Mesodermal cell (in vitro differentiated cells): ENCODE data around the gene STAG2.

ENCODE experiments used
- H3K27ac ChIP-seq: 2 replicates; pipeline ENCODE4 v1.7.0; 2013; ENCODE audit warnings: mild to moderate bottlenecking, low read depth, low read length, moderate library complexity; ENCODE audit not compliant: severe bottlenecking
- H3K36me3 ChIP-seq: 2 replicates; pipeline ENCODE4 v1.7.1; 2013; ENCODE audit warnings: mild to moderate bottlenecking, low read length, moderate library complexity; ENCODE audit not compliant: control insufficient read depth, insufficient read depth
- H3K4me1 ChIP-seq: one replicate; pipeline ENCODE4 v1.7.1; 2013; ENCODE audit warnings: mild to moderate bottlenecking, low read length; ENCODE audit not compliant: insufficient read depth, control insufficient read depth, poor library complexity, severe bottlenecking
- H3K4me3 ChIP-seq: 2 replicates; pipeline ENCODE4 v1.7.0; 2013; ENCODE audit warnings: low read length, control low read depth, mild to moderate bottlenecking; ENCODE audit not compliant: insufficient read depth, poor library complexity, severe bottlenecking; ENCODE audit errors: extremely low read depth
- H3K9me3 ChIP-seq: 2 replicates; pipeline ENCODE4 v1.7.1; 2013; ENCODE audit warnings: mild to moderate bottlenecking, low read length, moderate library complexity; ENCODE audit not compliant: control insufficient read depth
- WGBS, 2 experiments: methylation state at CpG; one replicate each; pipeline ENCODE4 v1.1.5; 2013; ENCODE audit warnings: missing lambda C conversion rate in 2 of 2; ENCODE audit not compliant: insufficient coverage in 2 of 2; 5-methylcytosine and 5-hydroxymethylcytosine counted together

STAG2 gene

GRCh38 chrX:123975180-123975579 is 13.7 kb downstream of the STAG2 start:
- no peaks in the 10 kb centered on the region for H3K9me3 ChIP-seq
- no peaks in the 10 kb centered on the region for H3K36me3 ChIP-seq
- H3K4me3 ChIP-seq: no peak overlapping the region
- no peaks in the 10 kb centered on the region for H3K4me1 ChIP-seq
- WGBS, 2 experiments: 97% methylated on average over 5 of the region's 6 CpGs; no CpG with 5 or more reads in 1 of the 2 experiments
- H3K27ac ChIP-seq: no peak overlapping the region

- H3K27ac ChIP-seq: no peak overlapping the region
- no CpG with 5 or more reads among the region's 1 CpG for WGBS, 2 experiments
- H3K36me3 ChIP-seq: no peaks in the 10 kb centered on the region
- H3K4me3 ChIP-seq: no peak overlapping the region
- no peaks in the 10 kb centered on the region for H3K9me3 ChIP-seq
- no peaks in the 10 kb centered on the region for H3K4me1 ChIP-seq
Measured at GRCh38 chrX:123976706-123977316, 15.3 kb downstream of the STAG2 start.

- Histone ChIP-seq H3K27ac (no peak overlapping the region), H3K4me3 (no peak overlapping the region), H3K9me3 (no peaks in the 10 kb centered on the region), H3K4me1 (no peaks in the 10 kb centered on the region), H3K36me3 (no peaks in the 10 kb centered on the region)
- WGBS, 2 experiments: 83% methylated on average over 1 of the region's 3 CpGs; no CpG with 5 or more reads in 1 of the 2 experiments
Measured at GRCh38 chrX:123983240-123983639, 21.7 kb downstream of the STAG2 start.

- Histone ChIP-seq H3K9me3 (no peaks in the 10 kb centered on the region), H3K36me3 (peaks cover 7% of the 10 kb centered on the region), H3K4me1 (no peaks in the 10 kb centered on the region), H3K4me3 (no peak overlapping the region), H3K27ac (no peak overlapping the region)
- no CpG with 5 or more reads among the region's 2 CpGs for WGBS, 2 experiments
Measured at GRCh38 chrX:123986377-123986776, 24.9 kb downstream of the STAG2 start.

- H3K27ac ChIP-seq: no peak overlapping the region
- H3K36me3 ChIP-seq: peaks cover 7% of the 10 kb centered on the region
- WGBS, 2 experiments: no CpG with 5 or more reads among the region's 1 CpG
- H3K9me3 ChIP-seq: no peaks in the 10 kb centered on the region
- no peaks in the 10 kb centered on the region for H3K4me1 ChIP-seq
- H3K4me3 ChIP-seq: no peak overlapping the region
Measured at GRCh38 chrX:123988423-123989111, 27.1 kb downstream of the STAG2 start.

GRCh38 chrX:123989235-123989634 is 27.7 kb downstream of the STAG2 start:
- H3K4me3 ChIP-seq: no peak overlapping the region
- peaks cover 7% of the 10 kb centered on the region for H3K36me3 ChIP-seq
- no peak overlapping the region for H3K27ac ChIP-seq
- no CpG with 5 or more reads among the region's 1 CpG for WGBS, 2 experiments
- H3K9me3 ChIP-seq: no peaks in the 10 kb centered on the region
- H3K4me1 ChIP-seq: no peaks in the 10 kb centered on the region

GRCh38 chrX:123990169-123990568 is 28.7 kb downstream of the STAG2 start:
- WGBS, 2 experiments: no CpG with 5 or more reads among the region's 2 CpGs
- H3K4me1 ChIP-seq: no peaks in the 10 kb centered on the region
- H3K36me3 ChIP-seq: peaks cover 7% of the 10 kb centered on the region
- no peaks in the 10 kb centered on the region for H3K9me3 ChIP-seq
- H3K27ac ChIP-seq: no peak overlapping the region
- no peak overlapping the region for H3K4me3 ChIP-seq

GRCh38 chrX:123990602-123991001 is 29.1 kb downstream of the STAG2 start:
- WGBS, 2 experiments: no CpG with 5 or more reads among the region's 3 CpGs
- H3K4me3 ChIP-seq: no peak overlapping the region
- no peaks in the 10 kb centered on the region for H3K4me1 ChIP-seq
- H3K27ac ChIP-seq: no peak overlapping the region
- peaks cover 7% of the 10 kb centered on the region for H3K36me3 ChIP-seq
- no peaks in the 10 kb centered on the region for H3K9me3 ChIP-seq

- no CpG with 5 or more reads among the region's 1 CpG for WGBS, 2 experiments
- H3K36me3 ChIP-seq: peaks cover 7% of the 10 kb centered on the region
- H3K9me3 ChIP-seq: no peaks in the 10 kb centered on the region
- H3K27ac ChIP-seq: no peak overlapping the region
- H3K4me3 ChIP-seq: no peak overlapping the region
- no peaks in the 10 kb centered on the region for H3K4me1 ChIP-seq
Measured at GRCh38 chrX:123993326-123993725, 31.8 kb downstream of the STAG2 start.

GRCh38 chrX:123993904-123994635 is 32.6 kb downstream of the STAG2 start:
- Histone ChIP-seq H3K4me3 (no peak overlapping the region), H3K9me3 (no peaks in the 10 kb centered on the region), H3K4me1 (no peaks in the 10 kb centered on the region), H3K36me3 (peaks cover 7% of the 10 kb centered on the region), H3K27ac (no peak overlapping the region)
- WGBS, 2 experiments: 100% methylated on average over 1 of the region's 3 CpGs

- Histone ChIP-seq H3K4me3 (no peak overlapping the region), H3K4me1 (no peaks in the 10 kb centered on the region), H3K9me3 (no peaks in the 10 kb centered on the region), H3K27ac (no peak overlapping the region), H3K36me3 (peaks cover 4% of the 10 kb centered on the region)
- WGBS, 2 experiments: no CpG with 5 or more reads among the region's 7 CpGs
Measured at GRCh38 chrX:123994730-123995129, 33.2 kb downstream of the STAG2 start.
